HPDE6-E6E7 (cell line): Measurements from ENCODE around the gene MSANTD7.
"Not testable (repeated sequence)": the region's sequence is repeated elsewhere in the genome, so short reads cannot be mapped to it uniquely, and the experiment has no call there.

ENCODE experiments used
- DNase-seq: peaks from one replicate; pipeline ENCODE4 v3.0.0; 2011; ENCODE audit warnings: missing footprints; ENCODE audit errors: extremely low spot score

The MSANTD7 gene

DNA sequence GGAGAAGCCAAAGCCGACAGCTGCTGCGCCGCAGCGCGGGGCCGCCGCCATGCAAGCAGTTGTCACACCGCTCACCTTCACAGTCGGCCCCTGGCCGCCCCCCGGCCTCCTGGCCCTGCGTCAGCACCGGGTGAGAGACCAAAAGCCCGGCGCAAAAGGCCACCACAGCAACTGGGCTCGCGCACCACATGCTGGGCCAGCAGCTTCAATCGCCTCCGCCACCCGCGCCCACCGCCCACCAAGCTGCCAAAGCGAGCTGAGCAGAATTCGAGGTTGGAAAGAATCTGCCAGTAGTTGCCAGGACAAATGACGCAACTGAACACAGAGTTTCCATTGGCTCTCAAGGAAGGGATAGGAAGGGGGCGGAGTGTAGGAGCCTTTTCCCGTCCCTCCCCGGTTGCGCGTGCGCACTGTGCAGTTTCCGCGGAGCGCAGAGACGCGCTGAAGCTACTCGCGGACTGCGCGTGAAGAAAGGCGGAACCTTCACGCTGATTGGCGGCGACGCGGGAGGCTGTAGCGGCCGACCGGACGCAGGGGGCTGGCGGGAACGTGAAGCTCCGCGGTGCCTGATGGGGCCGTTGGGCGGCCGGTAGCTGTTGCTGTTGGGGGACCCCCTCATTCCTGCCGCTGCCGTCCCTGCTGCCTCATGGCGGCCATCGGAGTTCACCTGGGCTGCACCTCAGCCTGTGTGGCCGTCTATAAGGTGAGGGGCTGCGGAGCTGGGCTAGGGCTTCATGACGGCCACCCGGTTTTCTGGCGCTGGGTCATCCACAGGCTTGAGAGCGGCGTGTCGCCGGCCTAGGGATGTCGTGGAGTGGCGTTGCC lies at the start of gene MSANTD7, which contains the start of the genes CDNF and HSPA14:
TSS of gene MSANTD7 (plus strand) at position 550 of the 825 bp plus-strand sequence. CDS start 3,979 bp downstream, outside the sequence.
TSS of gene CDNF (minus strand) at position 281 of the 825 bp plus-strand sequence. CDS start at position 190, 91 bp downstream.
TSS of gene HSPA14 (plus strand) at position 550 of the 825 bp plus-strand sequence. CDS start at position 647, 97 bp downstream.
- peak; percentile 71 for DNase-seq

- DNase-seq = no peak
These were observed 39.5 kb upstream of the MSANTD7 start for GRCh38 chr10:14798636-14799035.

GRCh38 chr10:14800397-14800796 lies 37.7 kb upstream of the MSANTD7 start:
- no peak for DNase-seq

DNA sequence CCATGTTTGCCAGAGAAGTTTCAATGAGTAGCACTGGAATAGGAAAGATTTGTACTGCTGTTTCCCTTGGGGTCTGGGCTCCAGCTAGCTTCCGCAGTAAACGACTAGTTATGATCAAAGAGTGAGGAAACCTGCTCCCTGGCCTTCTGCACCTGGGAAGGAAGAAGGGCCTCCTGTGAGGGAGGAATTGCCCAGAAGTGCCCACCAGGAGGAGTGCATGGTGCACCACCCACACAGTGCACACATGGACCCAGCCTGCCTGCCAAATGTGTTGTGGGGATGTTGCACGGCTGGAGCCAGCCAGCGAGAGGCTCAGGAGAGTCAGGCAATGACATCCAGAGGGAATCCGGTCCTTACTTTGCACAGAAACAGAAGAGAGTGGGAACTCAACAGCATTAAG lies 36.4 kb upstream of the MSANTD7 start:
- DNase-seq = no peak

- no peak for DNase-seq
These were observed 34.3 kb upstream of the MSANTD7 start for GRCh38 chr10:14803827-14804226.

- DNase-seq = no peak
These were observed 31.8 kb upstream of the MSANTD7 start for GRCh38 chr10:14806318-14806717.

- DNase-seq = no peak
These were observed 26.8 kb upstream of the MSANTD7 start for GRCh38 chr10:14810969-14811953.

DNA sequence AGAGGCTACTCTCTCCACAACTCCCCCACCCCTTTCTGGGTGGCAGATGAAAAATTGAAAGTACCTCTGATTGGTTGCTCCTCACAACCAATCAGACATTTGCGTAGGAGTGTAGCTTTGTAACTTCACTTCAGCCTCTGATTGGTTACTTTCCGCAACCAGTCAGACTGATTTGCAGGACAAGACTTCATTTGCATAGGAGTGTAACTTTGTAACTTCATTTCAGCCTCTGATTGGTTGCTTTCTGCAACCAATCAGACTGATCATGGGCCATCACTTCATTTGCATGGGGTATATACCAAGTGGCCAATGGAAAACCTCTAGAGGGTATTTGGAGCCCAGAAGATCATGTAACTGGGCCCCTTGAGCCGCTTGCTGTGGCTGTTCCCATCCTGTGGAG lies 25.8 kb upstream of the MSANTD7 start:
- DNase-seq = no peak

- DNase-seq = no peak
These were observed 22.4 kb upstream of the MSANTD7 start for GRCh38 chr10:14815681-14816080.

DNA sequence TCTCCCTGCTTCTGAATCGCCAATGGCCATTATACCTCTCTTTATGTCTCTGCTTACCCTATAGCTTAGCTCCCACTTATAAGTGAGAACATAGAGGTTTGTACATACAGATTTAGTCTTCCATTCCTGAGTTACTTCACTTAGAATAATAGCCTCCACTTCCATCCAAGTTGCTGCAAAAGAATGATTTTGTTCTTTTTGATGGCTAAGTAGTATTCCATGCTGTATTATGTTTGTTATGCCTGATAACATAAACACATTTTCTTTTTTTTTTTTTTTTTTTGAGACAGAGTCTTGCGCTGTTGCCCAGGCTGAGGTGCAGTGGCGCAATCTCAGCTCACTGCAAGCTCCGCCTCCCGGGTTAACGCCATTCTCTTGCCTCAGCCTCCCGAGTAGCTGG lies 21.4 kb upstream of the MSANTD7 start:
- not testable (repeated sequence) for DNase-seq

DNA sequence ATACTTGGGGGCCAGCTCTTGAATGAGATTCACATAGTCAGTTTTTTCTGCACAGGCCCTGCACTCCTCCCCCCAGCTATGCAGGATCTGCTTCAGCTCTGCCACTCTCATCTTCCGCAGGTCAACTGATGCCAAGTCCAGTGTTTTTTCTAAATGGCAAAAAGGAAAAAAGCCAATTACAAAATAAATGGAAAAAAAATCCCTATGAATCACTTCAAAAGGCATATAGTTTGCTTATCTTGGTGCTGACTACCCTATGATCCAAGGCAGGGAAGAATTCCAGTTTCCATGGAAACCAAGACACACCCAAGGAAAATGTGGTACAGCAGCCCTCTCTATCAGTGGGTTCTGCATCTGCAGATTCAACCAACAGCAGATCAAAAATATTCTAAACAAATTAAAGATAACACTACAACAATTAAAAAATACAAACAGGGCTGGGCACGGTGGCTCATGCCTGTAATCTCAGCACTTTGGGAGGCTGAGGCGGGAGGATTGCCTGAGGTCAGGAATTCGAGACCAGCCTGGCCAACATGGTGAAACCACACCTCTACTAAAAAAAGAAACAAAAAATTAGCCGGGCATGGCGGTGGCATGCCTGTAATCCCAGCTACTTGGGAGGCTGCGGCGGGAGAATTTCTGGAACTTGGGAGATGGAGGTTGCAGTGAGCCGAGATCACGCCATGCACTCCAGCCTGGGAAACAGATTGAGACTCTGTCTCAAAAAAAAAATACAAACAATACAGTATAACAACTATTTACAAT lies 17.9 kb upstream of the MSANTD7 start:
- peak; percentile 20 for DNase-seq

GRCh38 chr10:14820775-14821154 lies 17.3 kb upstream of the MSANTD7 start:
- DNase-seq = no peak

GRCh38 chr10:14821635-14822375 lies 16.3 kb upstream of the MSANTD7 start:
- no peak for DNase-seq

- no peak for DNase-seq
These were observed 15.0 kb upstream of the MSANTD7 start for GRCh38 chr10:14822879-14823755.

- no peak for DNase-seq
These were observed 14.1 kb upstream of the MSANTD7 start for GRCh38 chr10:14823966-14824365.

DNA sequence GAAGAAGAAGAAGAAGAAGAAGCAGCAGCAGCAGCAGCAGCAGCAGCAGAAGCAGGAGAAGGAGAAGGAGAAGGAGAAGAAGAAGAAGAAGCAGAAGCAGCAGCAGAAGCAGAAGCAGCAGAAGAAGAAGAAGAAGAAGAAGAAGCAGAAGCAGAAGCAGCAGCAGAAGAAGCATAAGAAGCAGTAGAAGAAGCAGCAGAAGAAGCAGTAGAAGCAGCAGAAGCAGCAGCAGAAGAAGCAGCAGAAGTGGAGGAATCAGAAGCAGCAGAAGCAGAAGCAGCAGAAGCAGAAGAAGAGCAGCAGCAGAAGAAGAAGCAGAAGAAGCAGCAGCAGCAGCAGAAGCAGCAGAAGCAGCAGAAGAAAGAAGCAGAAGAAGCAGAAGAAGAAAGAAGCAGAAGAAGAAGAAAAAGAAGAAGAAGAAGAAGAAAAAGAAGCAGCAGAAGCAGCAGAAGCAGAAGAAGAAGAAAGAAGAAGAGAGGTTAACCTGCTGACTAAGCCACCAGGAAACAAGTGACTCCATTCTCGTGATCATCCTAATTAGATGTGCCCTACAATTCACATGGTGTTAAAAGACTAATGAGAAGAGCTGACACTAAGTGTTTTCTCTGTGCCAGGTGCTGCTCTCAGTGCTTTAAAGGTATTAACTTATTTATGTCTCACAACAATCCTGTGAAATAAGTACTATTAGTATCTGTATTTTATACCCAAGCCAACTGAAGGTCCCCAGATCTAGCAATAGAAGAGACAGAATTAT lies 11.9 kb upstream of the MSANTD7 start:
- DNase-seq = no peak

GRCh38 chr10:14833106-14833505 lies 5.0 kb upstream of the MSANTD7 start:
- no peak for DNase-seq

DNA sequence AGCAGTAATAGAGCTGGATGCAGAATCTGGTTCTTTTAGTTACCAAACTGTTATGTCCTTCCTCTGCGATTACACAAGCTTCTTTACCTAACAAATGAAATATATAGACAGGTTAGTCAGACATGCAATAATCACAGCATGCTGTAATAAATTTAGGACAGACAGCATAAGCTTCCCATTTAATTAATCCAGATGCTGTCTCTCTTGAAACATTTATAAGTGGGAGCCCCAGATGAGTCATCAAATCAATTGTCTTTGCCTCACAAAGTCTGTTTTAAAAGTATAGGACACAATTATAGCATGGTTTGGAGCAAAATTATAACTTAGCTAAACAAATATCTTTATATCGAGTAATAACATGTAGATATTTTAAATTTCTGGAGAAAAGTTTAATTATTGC lies 1.9 kb upstream of the MSANTD7 start:
- no peak for DNase-seq
